T-helper 1 cell treated with Interleukin-12 subunit alpha and Interleukin-12 subunit beta and Interleukin-4 antibody, amounts not matched to agents 30 ng/mL and 1 ng/mL, for 36 hours (primary cell): ENCODE data around the gene GNAT1. TPM values are rescaled to one million over a fixed set of nuclear protein-coding genes. Genes with fewer than 3 reads are reported as not detected.

ENCODE experiments used
- intact Hi-C: fragments of 100-400 bp; cut with micrococcal nuclease; formaldehyde crosslinking; loops from one replicate; pipeline ENCODE4 v1.15.1; 2024
- total RNA-seq: library from RNA; stranded (reverse); gene quantifications from 2 replicates; pipeline ENCODE4 v1.2.3, GENCODE V29; 2022

The GNAT1 gene
- total RNA-seq, 1 donor from 2014 or later = not detected

- intact Hi-C loops = no loop called here
Measured at GRCh38 chr3:50162034-50162883, 29.2 kb upstream of the GNAT1 start.

GRCh38 chr3:50163572-50164455 lies 27.6 kb upstream of the GNAT1 start:
- intact Hi-C loops = no loop called here

- intact Hi-C loops = no loop called here
Measured at GRCh38 chr3:50164481-50164880, 26.9 kb upstream of the GNAT1 start.

- intact Hi-C loops = no loop called here
Measured at GRCh38 chr3:50164984-50165909, 26.2 kb upstream of the GNAT1 start.

GRCh38 chr3:50165910-50166538 lies 25.4 kb upstream of the GNAT1 start:
- intact Hi-C loops = no loop called here

GRCh38 chr3:50166620-50167019 lies 24.8 kb upstream of the GNAT1 start:
- intact Hi-C loops = no loop called here

- intact Hi-C loops = no loop called here
Measured at GRCh38 chr3:50167069-50167840, 24.2 kb upstream of the GNAT1 start.

- intact Hi-C loops = no loop called here
Measured at GRCh38 chr3:50167841-50168209, 23.6 kb upstream of the GNAT1 start.

- intact Hi-C loops = no loop called here
Measured at GRCh38 chr3:50168388-50168787, 23.0 kb upstream of the GNAT1 start.

GRCh38 chr3:50168791-50169190 lies 22.6 kb upstream of the GNAT1 start:
- intact Hi-C loops = no loop called here

- intact Hi-C loops = no loop called here
Measured at GRCh38 chr3:50169232-50169832, 22.1 kb upstream of the GNAT1 start.

GRCh38 chr3:50169858-50170257 lies 21.6 kb upstream of the GNAT1 start:
- intact Hi-C loops = no loop called here

GRCh38 chr3:50170689-50171088 lies 20.7 kb upstream of the GNAT1 start:
- intact Hi-C loops = no loop called here

- intact Hi-C loops = no loop called here
Measured at GRCh38 chr3:50171540-50172301, 19.7 kb upstream of the GNAT1 start.

GRCh38 chr3:50172626-50173220 lies 18.7 kb upstream of the GNAT1 start:
- intact Hi-C loops = no loop called here

GRCh38 chr3:50173685-50174516 lies 17.5 kb upstream of the GNAT1 start:
- intact Hi-C loops = no loop called here

- intact Hi-C loops = no loop called here
Measured at GRCh38 chr3:50174517-50174895, 16.9 kb upstream of the GNAT1 start.
